Keratinocyte (primary cell): ENCODE measurements around the gene DST.

ENCODE experiments used
- CTCF ChIP-seq, 3 experiments: IDR thresholded peaks in 1 of 3; conservative IDR thresholded peaks in 1 of 3; optimal IDR thresholded peaks in 1 of 3; 2 replicates in 2 of 3; 3 replicates in 1 of 3; pipeline versions ENCODE3 to v1.5.1; 2011; ENCODE audit warnings: low read length in 3 of 3, mild to moderate bottlenecking in 3 of 3, moderate library complexity in 2 of 3, control low read depth in 1 of 3, inconsistent platforms in 1 of 3; ENCODE audit not compliant: insufficient read depth in 2 of 3; ENCODE audit errors: extremely low read depth in 1 of 3
- EZH2 ChIP-seq: IDR thresholded peaks from one replicate; pipeline ENCODE4 v1.6.1; 2012; ENCODE audit warnings: inconsistent platforms, mild to moderate bottlenecking, low read length, moderate library complexity

DNA sequence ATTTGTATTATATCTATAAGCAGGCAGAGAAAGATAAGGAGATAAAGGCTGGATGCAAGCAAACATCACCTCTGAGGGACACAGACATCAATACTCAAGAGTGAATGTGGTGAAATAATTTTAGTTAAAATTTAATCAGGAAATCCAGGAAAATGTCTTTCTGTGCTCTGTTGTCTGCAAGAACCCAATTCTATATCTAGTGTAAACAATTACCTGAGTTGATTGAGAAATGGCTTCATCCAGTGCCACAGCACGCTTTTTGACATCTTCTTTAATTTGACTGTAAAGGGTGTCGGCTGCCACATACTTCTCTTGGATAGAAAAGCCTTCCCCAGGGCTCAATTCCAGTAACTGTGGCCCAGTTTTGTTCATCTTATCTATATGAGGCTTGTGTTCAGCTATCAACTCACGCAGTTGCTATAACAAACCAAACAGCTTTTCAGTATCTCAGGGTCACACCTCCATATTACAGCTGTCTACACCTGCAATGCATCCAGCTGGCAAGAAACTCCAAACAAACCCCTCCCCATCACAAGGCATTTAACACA lies 131.6 kb downstream of the DST start:
- no peak for TF ChIP-seq CTCF (optimal IDR thresholded peaks at IDR 0.05 in 1 of 3, IDR thresholded peaks at IDR 0.05 in 1 of 3, conservative IDR thresholded peaks at IDR 0.05 in 1 of 3; ENCODE audit: extremely low read depth in 1 of 3, insufficient read depth in 2 of 3, low read length in 3 of 3)
- TF ChIP-seq EZH2, result no peak
